Activated CD8-positive, alpha-beta memory T cell treated with anti-CD3 and anti-CD28 coated beads, Interleukin-2, amount 50 U/mL, for 4 hours (primary cell): ENCODE results near the gene ITPRIPL2.

Experiments used
- DNase-seq: peaks from one replicate; pipeline ENCODE4 v3.0.0-alpha.2; 2020

The ITPRIPL2 gene

GRCh38 chr16:19093631-19094541 lies 19.9 kb upstream of the ITPRIPL2 start:
- no peak for DNase-seq

GRCh38 chr16:19094542-19095365 lies 19.0 kb upstream of the ITPRIPL2 start:
- no peak for DNase-seq

- no peak for DNase-seq
These were observed 18.1 kb upstream of the ITPRIPL2 start for GRCh38 chr16:19095654-19096053.

- no peak for DNase-seq
These were observed 15.6 kb upstream of the ITPRIPL2 start for GRCh38 chr16:19098173-19098572.

- no peak for DNase-seq
These were observed 11.4 kb upstream of the ITPRIPL2 start for GRCh38 chr16:19102187-19102872.

GRCh38 chr16:19104607-19105006 lies 9.2 kb upstream of the ITPRIPL2 start:
- no peak for DNase-seq

- DNase-seq: no peak
These were observed 8.6 kb upstream of the ITPRIPL2 start for GRCh38 chr16:19105131-19105530.

- DNase-seq: no peak
These were observed 7.7 kb upstream of the ITPRIPL2 start for GRCh38 chr16:19105891-19106624.

GRCh38 chr16:19106625-19107020 lies 7.1 kb upstream of the ITPRIPL2 start:
- DNase-seq: no peak

GRCh38 chr16:19108409-19109287 lies 5.1 kb upstream of the ITPRIPL2 start:
- DNase-seq: no peak

GRCh38 chr16:19109288-19109664 lies 4.5 kb upstream of the ITPRIPL2 start:
- DNase-seq: no peak

- no peak for DNase-seq
These were observed 3.0 kb upstream of the ITPRIPL2 start for GRCh38 chr16:19110537-19111360.

GRCh38 chr16:19112099-19112407 lies 1.7 kb upstream of the ITPRIPL2 start:
- DNase-seq: no peak

- no peak for DNase-seq
These were observed 789 bp downstream of the ITPRIPL2 start for GRCh38 chr16:19114359-19115147.

GRCh38 chr16:19115148-19116021 lies 1.6 kb downstream of the ITPRIPL2 start:
- DNase-seq: no peak

- no peak for DNase-seq
These were observed 3.1 kb downstream of the ITPRIPL2 start for GRCh38 chr16:19116711-19117449.

- DNase-seq: no peak
These were observed 5.2 kb downstream of the ITPRIPL2 start for GRCh38 chr16:19118938-19119431.

- no peak for DNase-seq
These were observed 5.8 kb downstream of the ITPRIPL2 start for GRCh38 chr16:19119564-19119963.
